ENCODE measurements around the gene DSG3.

DNA sequence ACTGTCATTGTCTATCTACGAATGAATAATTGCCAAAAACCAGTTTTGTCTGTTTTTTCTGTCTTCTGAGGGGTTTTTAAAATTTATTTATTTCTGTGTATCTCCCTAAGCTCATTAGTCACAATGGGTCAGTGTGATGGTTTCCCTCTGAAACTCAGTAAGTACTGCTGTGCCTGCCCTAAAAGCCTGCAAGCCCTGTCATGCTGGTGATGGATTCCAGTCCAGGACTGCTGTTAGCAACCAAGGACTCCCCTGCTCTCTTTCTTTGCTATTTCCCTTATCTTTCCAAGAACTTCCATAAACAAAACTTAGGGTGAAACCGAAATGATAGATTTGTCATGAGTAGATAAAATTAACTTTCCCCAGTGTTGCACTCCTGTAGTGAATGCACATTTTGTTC is 38.6 kb downstream of the DSG3 start:
- TF ChIP-seq, protein P1, sequence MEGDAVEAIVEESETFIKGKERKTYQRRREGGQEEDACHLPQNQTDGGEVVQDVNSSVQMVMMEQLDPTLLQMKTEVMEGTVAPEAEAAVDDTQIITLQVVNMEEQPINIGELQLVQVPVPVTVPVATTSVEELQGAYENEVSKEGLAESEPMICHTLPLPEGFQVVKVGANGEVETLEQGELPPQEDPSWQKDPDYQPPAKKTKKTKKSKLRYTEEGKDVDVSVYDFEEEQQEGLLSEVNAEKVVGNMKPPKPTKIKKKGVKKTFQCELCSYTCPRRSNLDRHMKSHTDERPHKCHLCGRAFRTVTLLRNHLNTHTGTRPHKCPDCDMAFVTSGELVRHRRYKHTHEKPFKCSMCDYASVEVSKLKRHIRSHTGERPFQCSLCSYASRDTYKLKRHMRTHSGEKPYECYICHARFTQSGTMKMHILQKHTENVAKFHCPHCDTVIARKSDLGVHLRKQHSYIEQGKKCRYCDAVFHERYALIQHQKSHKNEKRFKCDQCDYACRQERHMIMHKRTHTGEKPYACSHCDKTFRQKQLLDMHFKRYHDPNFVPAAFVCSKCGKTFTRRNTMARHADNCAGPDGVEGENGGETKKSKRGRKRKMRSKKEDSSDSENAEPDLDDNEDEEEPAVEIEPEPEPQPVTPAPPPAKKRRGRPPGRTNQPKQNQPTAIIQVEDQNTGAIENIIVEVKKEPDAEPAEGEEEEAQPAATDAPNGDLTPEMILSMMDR (IDR thresholded peaks at IDR 0.05; ENCODE audit: low read length) = no peak
- no peak for TF ChIP-seq EZH2phosphoT487 (IDR thresholded peaks at IDR 0.05; ENCODE audit: low read length)

Data from MM.1S (cell line).